NCI-H2029 treated with DMSO at 0.1 percent for 48 hours (cell line): ENCODE measurements around the gene CENPP.

ENCODE experiments used
- DNase-seq: peaks from one replicate; lab custom pipeline; 2025; lab: John Stamatoyannopoulos, UW

The CENPP gene

GRCh38 chr9:92508018-92508820 lies 182.5 kb downstream of the CENPP start:
- DNase-seq: no peak

DNA sequence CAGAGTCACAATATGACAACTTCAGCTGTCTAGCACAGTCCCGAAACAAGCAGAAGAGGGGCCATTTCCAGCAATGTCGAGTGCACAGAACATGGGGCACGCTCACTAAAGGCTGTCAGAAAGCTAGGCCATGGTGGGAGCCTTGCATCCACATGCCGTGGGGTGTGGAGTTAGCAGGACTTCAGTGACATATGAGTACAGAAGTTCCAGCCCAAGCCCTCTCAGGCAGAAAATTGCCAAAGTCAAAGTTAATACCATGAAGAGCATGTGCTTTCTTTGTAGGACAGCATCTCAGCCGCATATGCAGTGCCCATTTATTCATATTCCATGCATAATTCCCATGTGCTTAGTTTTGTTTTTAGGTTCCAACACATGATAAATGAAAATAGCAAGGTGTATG lies 183.3 kb downstream of the CENPP start:
- no peak for DNase-seq

DNA sequence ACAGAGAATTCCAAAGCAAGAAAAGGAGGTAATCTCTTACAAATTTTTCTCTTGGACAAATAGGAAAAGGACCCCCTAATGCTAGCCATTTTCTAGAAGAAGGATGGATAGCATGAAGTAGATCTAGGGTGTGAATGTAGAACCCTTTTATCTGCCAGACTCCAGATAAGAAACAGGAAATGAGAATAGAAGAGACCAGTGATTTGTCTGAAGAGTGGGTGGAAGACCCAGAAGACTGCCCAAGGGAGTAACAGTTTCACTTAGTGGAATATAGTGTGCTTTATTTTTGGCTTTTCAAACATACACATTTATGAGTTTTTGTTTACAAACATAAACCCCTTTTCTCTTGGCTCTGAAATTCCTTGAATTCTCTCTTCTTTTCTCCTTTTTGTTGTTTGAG lies 185.0 kb downstream of the CENPP start:
- DNase-seq: no peak

GRCh38 chr9:92512622-92513021 lies 186.9 kb downstream of the CENPP start:
- no peak for DNase-seq

DNA sequence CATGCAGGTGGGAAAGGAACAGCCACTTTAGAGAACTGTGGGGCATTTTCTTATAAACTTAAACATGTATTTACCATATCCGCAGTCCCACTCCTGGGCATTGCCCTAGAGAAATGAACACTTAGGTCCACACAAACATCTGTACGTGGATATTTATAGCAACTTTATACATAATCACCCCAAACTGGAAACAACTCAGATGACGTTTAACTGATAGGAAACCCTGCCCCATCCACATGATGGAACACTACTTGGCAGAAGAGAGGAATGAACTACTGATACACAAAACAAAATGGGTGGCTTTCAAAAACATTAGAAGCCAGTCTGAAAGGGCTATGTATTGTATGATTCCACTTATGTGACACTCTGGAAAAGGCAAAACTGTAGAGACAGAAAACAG lies 187.6 kb downstream of the CENPP start:
- no peak for DNase-seq

GRCh38 chr9:92514635-92515034 lies 188.9 kb downstream of the CENPP start:
- no peak for DNase-seq

GRCh38 chr9:92516521-92516920 lies 190.8 kb downstream of the CENPP start:
- DNase-seq: no peak

DNA sequence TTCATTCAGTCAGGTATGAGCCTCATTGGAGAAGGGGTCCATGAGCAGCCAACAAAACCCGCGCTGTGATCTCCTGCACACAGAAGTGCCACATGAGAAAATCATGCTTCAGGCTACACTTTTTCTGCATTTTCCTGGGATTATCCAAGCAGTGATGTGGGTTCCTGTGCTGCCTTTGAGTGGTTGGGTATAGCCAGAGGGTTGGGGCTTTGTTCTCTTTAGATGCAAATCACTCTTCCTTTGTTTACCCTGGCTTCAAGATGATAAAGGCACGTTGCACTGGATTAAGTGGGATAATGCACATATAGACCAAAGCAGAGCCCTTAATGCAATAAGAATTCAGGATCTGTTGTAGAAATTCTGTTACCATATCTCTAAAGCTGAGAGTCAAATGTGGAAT lies 191.3 kb downstream of the CENPP start:
- DNase-seq: no peak

DNA sequence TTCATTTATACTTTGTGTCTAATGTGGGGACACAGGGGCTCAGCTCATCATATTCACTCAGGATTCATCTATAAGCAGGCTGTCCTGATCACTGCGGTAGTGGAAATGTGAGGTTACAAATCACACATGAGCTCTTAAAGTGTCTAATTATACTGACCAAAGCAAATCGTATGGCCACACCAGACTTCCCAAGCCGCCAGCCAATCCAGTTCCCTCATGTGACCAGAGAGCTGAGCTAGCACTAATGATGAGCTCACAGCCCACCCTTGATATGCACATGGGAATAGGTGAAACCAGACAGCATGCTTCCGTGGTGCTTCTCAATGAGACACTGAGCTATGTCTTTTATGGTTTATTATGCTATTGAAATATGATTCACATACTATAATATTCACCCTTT lies 192.4 kb downstream of the CENPP start:
- no peak for DNase-seq

DNA sequence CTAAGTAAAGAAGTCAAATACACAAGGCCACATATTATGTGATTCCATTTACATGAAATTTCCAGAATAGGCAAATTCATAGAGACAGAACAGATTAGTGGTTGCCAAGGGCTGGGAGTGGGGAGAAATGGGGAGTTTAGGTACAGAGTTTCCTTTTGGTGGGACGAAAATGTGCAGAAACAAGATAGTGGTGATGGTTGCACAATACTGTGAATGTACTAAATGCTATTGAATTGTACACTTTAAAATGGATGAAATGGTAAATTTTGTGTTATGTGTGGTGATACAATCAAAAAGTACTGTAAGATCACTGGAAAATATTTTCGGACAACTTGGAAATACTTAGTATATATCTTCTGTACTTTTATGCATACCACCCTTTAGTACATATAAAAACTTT lies 195.1 kb downstream of the CENPP start:
- no peak for DNase-seq

- DNase-seq: no peak
Measured at GRCh38 chr9:92522983-92523970, 197.5 kb downstream of the CENPP start.

GRCh38 chr9:92524881-92525280 lies 199.1 kb downstream of the CENPP start:
- no peak for DNase-seq

- DNase-seq: no peak
Measured at GRCh38 chr9:92525306-92525705, 199.6 kb downstream of the CENPP start.

- no peak for DNase-seq
Measured at GRCh38 chr9:92527291-92527828, 201.6 kb downstream of the CENPP start.

DNA sequence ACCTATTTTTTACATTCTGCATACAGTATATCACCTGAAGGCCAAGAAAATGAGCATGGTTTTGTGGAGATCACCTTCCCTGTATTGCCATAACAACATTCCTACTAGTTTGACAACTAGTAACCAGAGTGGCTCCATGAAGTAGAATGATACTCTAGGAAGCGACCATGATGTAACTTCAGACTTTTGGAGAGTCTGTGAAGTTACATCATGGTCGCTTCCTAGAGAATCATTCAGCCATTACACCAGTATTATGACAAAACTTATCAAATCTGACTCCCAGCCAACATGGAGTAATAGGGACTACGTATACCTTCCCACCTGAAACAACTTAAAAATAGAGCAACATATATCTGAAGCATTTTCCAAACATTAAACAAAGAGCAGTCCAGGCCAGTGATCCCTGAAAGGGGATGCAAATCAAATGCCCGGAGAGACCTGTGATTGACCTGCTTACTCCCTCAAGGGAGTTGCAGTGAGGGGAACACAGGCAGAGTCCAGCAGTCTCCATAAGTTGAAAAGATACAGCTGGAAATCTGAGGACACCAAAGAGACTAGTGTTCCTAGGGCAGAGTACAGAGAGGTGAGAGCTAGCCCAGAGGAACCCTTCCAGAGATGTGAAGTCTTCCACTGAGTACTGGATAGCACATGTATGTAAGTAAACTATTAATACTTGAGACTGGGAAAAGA lies 202.2 kb downstream of the CENPP start:
- DNase-seq: no peak

DNA sequence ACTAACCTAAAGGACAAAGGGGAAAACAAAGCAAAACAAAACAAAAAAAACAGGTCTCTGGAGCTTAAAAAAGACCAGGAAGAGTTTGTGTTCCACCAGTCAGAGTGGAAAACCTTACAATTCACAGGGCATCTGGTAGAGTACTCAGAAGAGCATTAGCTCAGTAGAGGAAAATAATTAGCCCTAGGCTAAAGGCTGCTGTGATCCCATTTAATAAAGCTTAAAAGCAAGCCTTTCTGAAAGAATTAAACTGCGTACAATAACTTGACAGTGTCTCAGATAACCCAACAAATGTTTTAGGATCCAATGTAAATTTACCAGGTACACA lies 202.7 kb downstream of the CENPP start:
- no peak for DNase-seq

GRCh38 chr9:92529124-92529523 lies 203.4 kb downstream of the CENPP start:
- DNase-seq: no peak

DNA sequence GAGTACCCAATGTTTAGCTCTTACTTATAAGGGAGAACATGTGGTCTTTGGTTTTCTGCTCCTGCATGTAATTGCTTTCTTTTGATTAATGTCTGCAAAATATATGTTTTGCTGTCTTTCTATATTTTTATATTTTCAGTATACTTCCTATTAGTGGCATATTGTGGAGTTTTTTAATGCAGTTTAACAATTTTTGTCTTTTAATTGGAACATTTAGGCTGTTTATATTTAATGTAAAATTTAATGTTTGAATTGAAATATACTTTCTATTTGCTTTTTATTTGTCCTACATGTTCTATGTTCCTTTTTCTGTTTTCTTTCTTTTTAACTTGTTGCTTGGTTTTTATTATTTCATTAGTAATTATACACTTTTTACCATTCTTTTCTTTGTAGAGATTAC lies 205.1 kb downstream of the CENPP start:
- DNase-seq: no peak

- no peak for DNase-seq
Measured at GRCh38 chr9:92534204-92534603, 208.5 kb downstream of the CENPP start.

GRCh38 chr9:92534674-92535073 lies 208.9 kb downstream of the CENPP start:
- no peak for DNase-seq

GRCh38 chr9:92535940-92536850 lies 210.4 kb downstream of the CENPP start, which contains the start of gene ECM2:
Gene ECM2 (minus strand): TSS chr9:92535990. CDS start chr9:92522866, 13,124 bp downstream.
- no peak for DNase-seq
